ENCODE measurements around the gene TENM4. TPM values are rescaled to one million over a fixed set of nuclear protein-coding genes. Genes with fewer than 3 reads are reported as not detected.
A peak's percentile ranks its signal among the peaks of the same experiment; 100 is the strongest.

The TENM4 gene
- total and polyA plus RNA-seq, 4 donors, result 24.8 to 70.5 (median 38.1) TPM

- H3K36me3 ChIP-seq (ENCODE audit: control insufficient read depth, insufficient read depth, low read length), result no peaks in the 10 kb centered on the region
- 90% methylated on average over 2 of the region's 4 CpGs for whole genome bisulfite sequencing (ENCODE audit: insufficient coverage)
- no peaks in the 10 kb centered on the region for H3K9me3 ChIP-seq (ENCODE audit: control insufficient read depth, insufficient read depth, low read length)
- peaks cover 49% of the 10 kb centered on the region for H3K4me1 ChIP-seq (ENCODE audit: control insufficient read depth, insufficient read depth, low read length)
- no peak overlapping the region for H3K27ac ChIP-seq (ENCODE audit: low read depth, low read length)
- peaks cover 2% of the 10 kb centered on the region for H3K27me3 ChIP-seq (ENCODE audit: control insufficient read depth, insufficient read depth, low read length)
- H3K4me3 ChIP-seq (ENCODE audit: low read depth, low read length), result no peak overlapping the region
- no peak for DNase-seq (ENCODE audit: low read depth in 4 of 6, low spot score in 6 of 6)
Measured at GRCh38 chr11:79082280-79082679, 358.6 kb downstream of the TENM4 start.

- peak in 2 of 6 donors; percentile 56 to 71 for DNase-seq (ENCODE audit: low read depth in 4 of 6, low spot score in 6 of 6)
- Histone ChIP-seq H3K27ac (ENCODE audit: low read depth, low read length) (peak overlapping the region; percentile 18), H3K4me3 (ENCODE audit: low read depth, low read length) (no peak overlapping the region), H3K4me1 (ENCODE audit: control insufficient read depth, insufficient read depth, low read length) (peaks cover 52% of the 10 kb centered on the region), H3K36me3 (ENCODE audit: control insufficient read depth, insufficient read depth, low read length) (no peaks in the 10 kb centered on the region), H3K9me3 (ENCODE audit: control insufficient read depth, insufficient read depth, low read length) (no peaks in the 10 kb centered on the region), H3K27me3 (ENCODE audit: control insufficient read depth, insufficient read depth, low read length) (peaks cover 2% of the 10 kb centered on the region)
- WGBS (ENCODE audit: insufficient coverage), result no CpG with 5 or more reads among the region's 7 CpGs
Measured at GRCh38 chr11:79081471-79082031, 359.3 kb downstream of the TENM4 start.

- no peaks in the 10 kb centered on the region for H3K36me3 ChIP-seq (ENCODE audit: control insufficient read depth, insufficient read depth, low read length)
- H3K27me3 ChIP-seq (ENCODE audit: control insufficient read depth, insufficient read depth, low read length), result peaks cover 2% of the 10 kb centered on the region
- peak in 1 of 6 donors; percentile 63 for DNase-seq (ENCODE audit: low read depth in 4 of 6, low spot score in 6 of 6)
- H3K4me1 ChIP-seq (ENCODE audit: control insufficient read depth, insufficient read depth, low read length), result peaks cover 52% of the 10 kb centered on the region
- no peaks in the 10 kb centered on the region for H3K9me3 ChIP-seq (ENCODE audit: control insufficient read depth, insufficient read depth, low read length)
- no peak overlapping the region for H3K4me3 ChIP-seq (ENCODE audit: low read depth, low read length)
- no peak overlapping the region for H3K27ac ChIP-seq (ENCODE audit: low read depth, low read length)
Measured at GRCh38 chr11:79080551-79080950, 360.3 kb downstream of the TENM4 start.

- DNase-seq (ENCODE audit: low read depth in 4 of 6, low spot score in 6 of 6), result peak in 2 of 6 donors; percentile 75 to 80
- Histone ChIP-seq H3K4me1 (ENCODE audit: control insufficient read depth, insufficient read depth, low read length) (peaks cover 56% of the 10 kb centered on the region), H3K4me3 (ENCODE audit: low read depth, low read length) (no peak overlapping the region), H3K27ac (ENCODE audit: low read depth, low read length) (no peak overlapping the region), H3K9me3 (ENCODE audit: control insufficient read depth, insufficient read depth, low read length) (no peaks in the 10 kb centered on the region), H3K27me3 (ENCODE audit: control insufficient read depth, insufficient read depth, low read length) (peaks cover 2% of the 10 kb centered on the region), H3K36me3 (ENCODE audit: control insufficient read depth, insufficient read depth, low read length) (no peaks in the 10 kb centered on the region)
- WGBS (ENCODE audit: insufficient coverage), result 38% methylated on average over 7 of the region's 7 CpGs
Measured at GRCh38 chr11:79078999-79079398, 361.8 kb downstream of the TENM4 start.

GRCh38 chr11:79078456-79078855 is 362.4 kb downstream of the TENM4 start:
- peaks cover 55% of the 10 kb centered on the region for H3K4me1 ChIP-seq (ENCODE audit: control insufficient read depth, insufficient read depth, low read length)
- no peaks in the 10 kb centered on the region for H3K36me3 ChIP-seq (ENCODE audit: control insufficient read depth, insufficient read depth, low read length)
- no CpG with 5 or more reads among the region's 2 CpGs for WGBS (ENCODE audit: insufficient coverage)
- H3K27ac ChIP-seq (ENCODE audit: low read depth, low read length), result no peak overlapping the region
- no peak for DNase-seq (ENCODE audit: low read depth in 4 of 6, low spot score in 6 of 6)
- no peaks in the 10 kb centered on the region for H3K9me3 ChIP-seq (ENCODE audit: control insufficient read depth, insufficient read depth, low read length)
- peaks cover 2% of the 10 kb centered on the region for H3K27me3 ChIP-seq (ENCODE audit: control insufficient read depth, insufficient read depth, low read length)
- H3K4me3 ChIP-seq (ENCODE audit: low read depth, low read length), result no peak overlapping the region

- H3K9me3 ChIP-seq (ENCODE audit: control insufficient read depth, insufficient read depth, low read length), result no peaks in the 10 kb centered on the region
- WGBS (ENCODE audit: insufficient coverage), result 18% methylated on average over 8 of the region's 9 CpGs
- H3K27me3 ChIP-seq (ENCODE audit: control insufficient read depth, insufficient read depth, low read length), result peaks cover 2% of the 10 kb centered on the region
- DNase-seq (ENCODE audit: low read depth in 4 of 6, low spot score in 6 of 6), result no peak
- peak overlapping the region; percentile 44 for H3K27ac ChIP-seq (ENCODE audit: low read depth, low read length)
- no peaks in the 10 kb centered on the region for H3K36me3 ChIP-seq (ENCODE audit: control insufficient read depth, insufficient read depth, low read length)
- H3K4me1 ChIP-seq (ENCODE audit: control insufficient read depth, insufficient read depth, low read length), result peaks cover 48% of the 10 kb centered on the region
- no peak overlapping the region for H3K4me3 ChIP-seq (ENCODE audit: low read depth, low read length)
Measured at GRCh38 chr11:79077702-79078330, 363.0 kb downstream of the TENM4 start.

GRCh38 chr11:79076526-79077115 is 364.2 kb downstream of the TENM4 start:
- DNase-seq (ENCODE audit: low read depth in 4 of 6, low spot score in 6 of 6), result peak in 1 of 6 donors; percentile 44
- no CpG with 5 or more reads among the region's 4 CpGs for WGBS (ENCODE audit: insufficient coverage)
- Histone ChIP-seq H3K4me3 (ENCODE audit: low read depth, low read length) (no peak overlapping the region), H3K27ac (ENCODE audit: low read depth, low read length) (peak overlapping the region; percentile 29), H3K4me1 (ENCODE audit: control insufficient read depth, insufficient read depth, low read length) (peaks cover 39% of the 10 kb centered on the region), H3K27me3 (ENCODE audit: control insufficient read depth, insufficient read depth, low read length) (peaks cover 2% of the 10 kb centered on the region), H3K36me3 (ENCODE audit: control insufficient read depth, insufficient read depth, low read length) (no peaks in the 10 kb centered on the region), H3K9me3 (ENCODE audit: control insufficient read depth, insufficient read depth, low read length) (no peaks in the 10 kb centered on the region)

GRCh38 chr11:79074547-79074946 is 366.3 kb downstream of the TENM4 start:
- Histone ChIP-seq H3K36me3 (ENCODE audit: control insufficient read depth, insufficient read depth, low read length) (peaks cover 5% of the 10 kb centered on the region), H3K9me3 (ENCODE audit: control insufficient read depth, insufficient read depth, low read length) (no peaks in the 10 kb centered on the region), H3K27me3 (ENCODE audit: control insufficient read depth, insufficient read depth, low read length) (no peaks in the 10 kb centered on the region), H3K4me1 (ENCODE audit: control insufficient read depth, insufficient read depth, low read length) (peaks cover 22% of the 10 kb centered on the region), H3K27ac (ENCODE audit: low read depth, low read length) (no peak overlapping the region), H3K4me3 (ENCODE audit: low read depth, low read length) (no peak overlapping the region)
- DNase-seq (ENCODE audit: low read depth in 4 of 6, low spot score in 6 of 6), result no peak
- WGBS (ENCODE audit: insufficient coverage), result 94% methylated on average over 3 of the region's 4 CpGs

GRCh38 chr11:79071190-79071589 is 369.6 kb downstream of the TENM4 start:
- H3K4me1 ChIP-seq (ENCODE audit: control insufficient read depth, insufficient read depth, low read length), result peaks cover 12% of the 10 kb centered on the region
- no peaks in the 10 kb centered on the region for H3K9me3 ChIP-seq (ENCODE audit: control insufficient read depth, insufficient read depth, low read length)
- H3K27ac ChIP-seq (ENCODE audit: low read depth, low read length), result no peak overlapping the region
- no peaks in the 10 kb centered on the region for H3K27me3 ChIP-seq (ENCODE audit: control insufficient read depth, insufficient read depth, low read length)
- H3K36me3 ChIP-seq (ENCODE audit: control insufficient read depth, insufficient read depth, low read length), result peaks cover 8% of the 10 kb centered on the region
- H3K4me3 ChIP-seq (ENCODE audit: low read depth, low read length), result no peak overlapping the region
- DNase-seq (ENCODE audit: low read depth in 4 of 6, low spot score in 6 of 6), result no peak
- WGBS (ENCODE audit: insufficient coverage), result 100% methylated on average over 1 of the region's 1 CpG

GRCh38 chr11:79070518-79070917 is 370.3 kb downstream of the TENM4 start:
- Histone ChIP-seq H3K36me3 (ENCODE audit: control insufficient read depth, insufficient read depth, low read length) (peaks cover 8% of the 10 kb centered on the region), H3K27ac (ENCODE audit: low read depth, low read length) (no peak overlapping the region), H3K4me1 (ENCODE audit: control insufficient read depth, insufficient read depth, low read length) (peaks cover 12% of the 10 kb centered on the region), H3K4me3 (ENCODE audit: low read depth, low read length) (no peak overlapping the region), H3K9me3 (ENCODE audit: control insufficient read depth, insufficient read depth, low read length) (no peaks in the 10 kb centered on the region), H3K27me3 (ENCODE audit: control insufficient read depth, insufficient read depth, low read length) (no peaks in the 10 kb centered on the region)
- WGBS (ENCODE audit: insufficient coverage), result 87% methylated on average over 2 of the region's 4 CpGs
- DNase-seq (ENCODE audit: low read depth in 4 of 6, low spot score in 6 of 6), result no peak
